GM19351 (cell line): ENCODE data around the gene PRRC2B.
"Not testable (repeated sequence)": the region's sequence is repeated elsewhere in the genome, so short reads cannot be mapped to it uniquely, and the experiment has no call there.

Experiments used
- ATAC-seq: cut with Tn5 transposase; IDR thresholded peaks from one replicate; pipeline ENCODE4 v1.9.1; 2021; ENCODE audit warnings: mild to moderate bottlenecking, moderate library complexity; ENCODE audit not compliant: unreplicated experiment

PRRC2B gene

DNA sequence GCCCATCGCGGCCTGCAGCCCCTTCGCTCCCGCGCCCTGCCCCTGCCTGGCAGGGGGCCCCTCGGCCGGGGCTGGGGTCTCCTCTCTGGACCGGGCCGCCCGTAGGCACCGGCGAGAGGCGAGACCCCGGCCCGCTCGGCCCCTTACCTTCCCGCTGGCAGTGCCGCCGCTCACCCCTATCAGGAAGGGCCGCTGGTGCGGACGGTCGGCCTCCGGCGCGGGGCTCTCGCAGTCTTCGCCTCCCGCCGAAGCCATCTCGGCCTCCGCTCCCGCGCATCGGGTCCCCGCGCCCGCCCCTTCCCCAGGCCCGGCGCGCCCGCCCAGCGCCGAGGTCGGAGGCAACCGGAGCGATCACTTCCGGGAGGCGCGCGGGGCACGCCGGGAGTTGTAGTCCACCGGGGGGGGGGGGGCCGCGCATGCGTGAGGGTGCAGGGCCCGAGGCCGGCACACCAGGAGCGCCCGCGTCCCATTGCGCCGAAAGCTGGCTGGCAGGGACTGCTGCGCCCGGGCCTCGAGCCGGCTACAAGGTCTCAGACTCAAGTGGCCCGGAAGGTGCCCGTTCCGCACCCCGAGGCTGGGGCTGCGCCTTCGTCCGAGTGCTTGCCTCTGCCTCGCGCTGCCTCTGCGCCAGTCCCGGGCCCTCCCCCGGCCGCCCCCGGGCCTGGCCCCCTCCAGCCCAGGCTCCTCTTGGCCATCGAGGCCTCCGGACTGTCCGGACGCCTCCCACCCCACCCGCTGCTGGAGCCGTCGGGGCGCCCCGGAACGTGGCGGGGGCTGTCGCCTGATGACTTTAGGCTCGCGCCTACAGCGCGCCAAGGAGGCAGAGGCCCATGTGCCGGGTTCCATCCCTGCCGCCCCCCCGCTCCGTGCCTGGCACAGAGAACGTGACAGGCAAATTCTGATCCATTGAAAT is 137.3 kb downstream of the PRRC2B start, which contains the start of gene UCK1:
Gene UCK1, minus strand, starts transcription at position 344 of the 913 bp plus-strand sequence. Its CDS starts 89 bp downstream, at position 255.
- peak; percentile 92 for ATAC-seq

DNA sequence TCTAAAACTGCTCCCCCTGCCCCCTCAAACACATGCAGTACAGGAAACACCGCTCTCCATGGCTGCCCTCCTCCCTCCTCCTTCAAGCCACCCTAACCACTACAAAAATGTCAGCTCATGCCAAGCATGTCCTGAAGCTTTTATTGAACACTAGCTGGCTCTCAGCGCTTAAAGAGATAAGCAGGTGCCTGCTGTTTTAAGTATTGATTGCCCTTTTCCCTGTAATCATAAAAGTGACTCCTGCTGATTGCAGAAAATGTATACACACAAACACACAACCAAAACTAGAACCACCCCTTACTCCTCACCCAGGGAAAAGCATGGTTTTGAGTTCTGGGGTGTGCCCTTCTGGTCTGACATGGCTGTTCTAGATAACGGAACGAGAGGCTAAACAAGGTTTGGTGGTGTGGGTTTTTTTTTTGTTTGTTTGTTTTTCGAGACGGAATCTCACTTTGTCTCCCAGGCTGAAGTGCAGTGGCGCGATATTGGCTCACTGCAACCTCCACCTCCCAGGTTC is 140.9 kb downstream of the PRRC2B start:
- no peak for ATAC-seq

GRCh38 chr9:131537946-131538345 is 144.1 kb downstream of the PRRC2B start:
- ATAC-seq, result no peak

- ATAC-seq, result no peak
Measured at GRCh38 chr9:131539223-131539923, 145.5 kb downstream of the PRRC2B start.

GRCh38 chr9:131543141-131543540 is 149.3 kb downstream of the PRRC2B start:
- no peak for ATAC-seq

DNA sequence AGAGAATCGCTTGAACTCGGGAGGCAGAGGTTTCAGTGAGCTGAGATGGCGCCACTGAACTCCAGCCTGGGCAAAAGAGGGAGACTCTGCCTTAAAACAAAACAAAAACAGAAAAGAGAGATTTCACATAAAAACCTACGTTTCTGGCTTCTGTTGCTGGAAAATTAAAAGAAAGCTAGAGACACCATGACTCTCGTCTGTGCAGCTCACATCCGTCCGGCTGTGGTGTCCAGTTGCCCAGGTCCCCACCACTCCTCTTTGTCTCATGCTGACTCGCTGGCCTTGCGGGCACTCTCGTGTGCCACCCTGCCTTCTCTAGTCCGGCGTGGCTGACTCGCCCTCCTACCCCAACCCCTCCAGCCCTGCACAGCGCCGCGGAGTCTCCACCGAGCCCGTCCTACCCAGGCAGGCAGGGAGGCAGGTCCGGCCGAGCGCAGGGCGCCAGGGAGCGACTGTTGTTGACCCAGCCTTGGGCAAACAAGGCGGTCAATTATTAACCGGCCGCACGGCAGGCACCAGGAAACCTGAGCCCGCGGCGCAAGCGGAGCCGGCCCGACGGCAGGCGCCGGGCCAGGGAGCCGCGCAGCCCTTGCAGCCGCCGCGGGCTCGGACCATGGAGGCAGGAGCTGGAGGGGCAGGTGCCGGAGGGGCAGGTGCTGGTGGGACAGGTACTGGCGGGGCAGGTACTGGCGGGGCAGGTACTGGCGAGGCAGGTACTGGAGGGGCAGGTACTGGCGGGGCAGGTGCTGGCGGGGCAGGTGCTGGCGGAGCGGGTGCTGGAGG is 151.3 kb downstream of the PRRC2B start, which contains the start of gene PRRT1B:
Gene PRRT1B, plus strand, starts transcription at position 521 of the 783 bp plus-strand sequence. Its CDS starts 93 bp downstream, at position 614.
- no peak for ATAC-seq

DNA sequence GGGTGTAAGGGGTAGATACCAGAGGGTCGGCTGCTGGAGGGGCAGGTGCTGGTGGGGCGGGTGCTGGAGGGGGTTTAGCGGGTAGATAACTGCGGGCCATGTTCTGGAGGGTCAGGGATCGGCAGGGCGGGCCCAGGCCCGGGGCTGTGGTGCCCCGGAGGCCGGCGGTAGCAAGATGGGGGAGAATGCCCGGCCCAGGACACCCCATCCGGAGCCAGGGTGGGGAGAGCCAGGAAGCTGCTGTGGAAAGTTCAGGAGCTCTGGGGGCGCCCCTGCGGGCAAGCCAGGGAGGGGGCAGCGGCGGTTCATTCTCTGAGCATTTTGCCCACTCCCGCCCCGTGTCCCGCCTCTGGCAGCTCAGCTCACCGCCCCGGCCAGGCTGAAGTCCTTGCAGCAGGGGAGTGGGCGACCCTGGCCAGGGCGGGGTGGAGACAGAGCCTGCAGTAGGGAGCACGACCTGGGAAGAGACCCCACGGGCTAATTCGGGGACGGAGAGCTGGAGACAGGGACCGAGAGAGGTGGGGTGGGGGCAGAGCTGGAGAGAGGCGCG is 152.0 kb downstream of the PRRC2B start:
- no peak for ATAC-seq

DNA sequence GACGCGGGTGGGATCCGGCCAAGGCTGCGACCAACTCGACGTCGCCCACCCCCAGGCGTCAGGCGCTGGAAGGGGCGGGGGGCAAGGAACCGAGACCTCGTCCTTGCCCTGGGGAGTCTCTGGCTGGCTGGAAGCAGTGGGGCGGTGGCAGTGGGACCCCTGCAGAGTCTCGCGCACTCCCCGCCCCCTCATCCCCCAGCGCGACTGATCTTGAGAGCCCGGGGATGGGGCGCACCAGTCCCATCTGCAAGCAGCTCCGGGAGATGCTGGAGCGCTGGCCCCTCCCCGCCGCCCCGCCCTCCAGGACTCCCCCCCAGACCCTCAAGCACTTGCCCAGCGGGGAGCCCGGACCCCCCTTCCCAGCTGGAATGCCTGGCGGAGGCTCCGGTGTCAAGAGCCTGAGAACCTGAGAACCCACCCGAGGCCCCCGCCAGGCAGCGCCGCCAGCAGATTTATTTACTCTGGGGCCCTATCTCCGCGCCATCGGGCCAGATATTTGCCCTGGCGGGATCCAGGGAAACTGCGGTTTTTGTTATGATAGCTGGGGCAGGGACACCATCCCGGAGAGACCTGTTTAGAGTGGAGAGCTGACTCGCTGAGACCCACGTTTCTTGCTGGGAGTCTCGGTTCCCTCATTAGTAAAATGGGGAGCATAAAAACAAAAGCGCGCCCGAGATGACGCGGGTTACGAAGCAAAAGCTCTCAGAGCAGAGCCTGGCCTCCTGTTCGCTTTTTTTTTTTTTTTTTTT is 152.6 kb downstream of the PRRC2B start:
- no peak for ATAC-seq

DNA sequence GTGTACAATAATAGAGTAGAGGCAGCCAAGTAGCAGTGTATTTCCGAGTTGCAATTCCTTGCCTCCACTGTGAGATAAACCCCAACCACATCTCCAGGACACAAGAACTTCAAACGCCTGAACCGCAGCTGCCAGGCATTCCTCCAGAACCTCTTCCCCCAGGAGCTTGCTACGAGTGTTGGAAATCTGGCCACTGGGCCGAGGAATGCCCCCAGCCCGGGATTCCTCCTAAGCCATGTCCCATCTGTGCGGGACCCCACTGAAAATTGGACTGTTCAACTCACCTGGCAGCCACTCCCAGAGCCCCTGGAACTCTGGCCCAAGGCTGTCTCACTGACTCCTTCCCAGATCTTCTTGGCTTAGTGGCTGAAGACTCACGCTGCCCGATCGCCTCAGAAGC is 155.3 kb downstream of the PRRC2B start:
- not testable (repeated sequence) for ATAC-seq
